ENCODE data around the gene WASF1. TPM values are rescaled to one million over a fixed set of nuclear protein-coding genes. Genes with fewer than 3 reads are reported as not detected.

WASF1 gene
- total RNA-seq, 1 experiment from 2014 or later, result 28.6 TPM

DNA sequence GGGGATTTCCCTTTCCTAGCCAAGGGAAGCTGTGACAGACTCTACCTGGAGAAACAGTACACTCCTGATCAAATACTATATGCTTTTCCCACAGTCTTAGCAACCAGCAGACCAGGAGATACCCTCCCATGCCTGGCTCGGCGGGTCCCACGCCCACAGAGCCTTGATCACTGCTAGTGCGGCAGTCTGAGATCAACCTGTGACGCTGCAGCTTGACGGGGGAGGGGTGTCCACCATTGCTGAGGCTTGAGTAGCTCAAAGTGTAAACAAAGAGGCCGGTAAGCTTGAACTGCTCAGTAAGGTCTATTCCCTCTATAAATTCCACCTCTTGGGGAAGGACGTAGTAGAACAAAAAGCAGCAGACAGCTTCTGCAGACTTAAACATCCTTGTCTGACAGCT lies 63.2 kb downstream of the WASF1 start:
- Histone ChIP-seq H2AFZ (ENCODE audit: low read length) (no peak overlapping the region), H3K79me2 (ENCODE audit: insufficient read depth, low read length) (no peaks in the 10 kb centered on the region), H2BK120ac (ENCODE audit: low read depth, low read length, poor library complexity, severe bottlenecking) (no peak overlapping the region), H3K23ac (ENCODE audit: insufficient read length, low read depth, low read length) (no peak overlapping the region), H3T11ph (ENCODE audit: low read length) (no peak overlapping the region), H2BK20ac (ENCODE audit: low read depth, low read length, poor library complexity, severe bottlenecking) (no peak overlapping the region), H4K91ac (ENCODE audit: insufficient read length, low read depth, low read length) (no peak overlapping the region), H3K27me3 (ENCODE audit: insufficient read depth, low read length) (no peaks in the 10 kb centered on the region), H2BK5ac (ENCODE audit: insufficient read length, low read length) (no peak overlapping the region), H3K4me2 (ENCODE audit: insufficient read depth, insufficient read length, low read length) (no peak overlapping the region), H3K27ac (ENCODE audit: insufficient read length, low read depth, low read length) (no peak overlapping the region), H3K79me1 (ENCODE audit: insufficient read depth, low read depth, low read length, poor library complexity, severe bottlenecking) (no peaks in the 10 kb centered on the region), H3K56ac (ENCODE audit: insufficient read length, low read depth, low read length) (no peak overlapping the region), H4K8ac (replicated peaks; ENCODE audit: insufficient read length, low read depth, low read length) (no peak overlapping the region), H3K4me1 (ENCODE audit: insufficient read depth, low read length) (no peaks in the 10 kb centered on the region), H4K20me1 (ENCODE audit: control insufficient read depth, insufficient read depth, insufficient read length) (no peaks in the 10 kb centered on the region), H3K14ac (ENCODE audit: insufficient read depth, low read length) (no peak overlapping the region), H3K9me3 (ENCODE audit: control insufficient read depth, low read depth, low read length) (no peaks in the 10 kb centered on the region), H2BK15ac (ENCODE audit: low read depth, low read length) (no peak overlapping the region), H3K18ac (ENCODE audit: insufficient read length, low read depth, low read length) (no peak overlapping the region), H2BK12ac (ENCODE audit: insufficient read length, low read depth, low read length) (no peak overlapping the region), H3K23me2 (ENCODE audit: insufficient read length, low read depth, low read length, poor library complexity, severe bottlenecking) (no peaks in the 10 kb centered on the region), H2AK5ac (ENCODE audit: insufficient read length, low read length) (no peak overlapping the region), H3K9ac (ENCODE audit: extremely low read depth, insufficient read length, low read length) (no peak overlapping the region), H4K5ac (ENCODE audit: insufficient read length, low read depth, low read length) (no peak overlapping the region), H3K4ac (ENCODE audit: low read depth, low read length) (no peak overlapping the region)
- Mint-ChIP-seq H3K9me3 (peaks cover 4 to 6% of the 10 kb centered on the region in 2 experiments; a peak in 4 of 5 replicates), H3K27ac (no peak overlapping the region; a peak in 1 of 7 replicates), H3K4me1 (peaks cover 9 to 17% of the 10 kb centered on the region in 2 experiments), H3K4me3 (no peak overlapping the region), H3K36me3 (ENCODE audit: insufficient read depth in 1 of 3, low read depth in 3 of 3) (peaks cover 8 to 21% (median 14%) of the 10 kb centered on the region in 3 experiments), H3K27me3 (ENCODE audit: low read depth) (no peaks in the 10 kb centered on the region)
- DNase-seq, result no peak
- no peak for TF ChIP-seq CTCF (conservative IDR thresholded peaks at IDR 0.05)
- WGBS (ENCODE audit: extremely low coverage, insufficient read length, low lambda C conversion rate), result no CpG with 5 or more reads among the region's 8 CpGs

Measured in H9 (cell line).